T follicular helper cell (primary cell): ENCODE results near the gene CHTF8.

Experiments used
- DNase-seq: peaks from one replicate; pipeline ENCODE4 v3.0.0-alpha.2; 2020; ENCODE audit warnings: low read depth

The CHTF8 gene

GRCh38 chr16:69085032-69085695, 47.2 kb downstream of the CHTF8 start:
- no peak for DNase-seq

GRCh38 chr16:69084289-69084688, 48.1 kb downstream of the CHTF8 start:
- no peak for DNase-seq

GRCh38 chr16:69083306-69083941, 49.0 kb downstream of the CHTF8 start:
- no peak for DNase-seq

- DNase-seq: no peak
Measured at GRCh38 chr16:69079697-69080096, 52.7 kb downstream of the CHTF8 start.

GRCh38 chr16:69078073-69078472, 54.3 kb downstream of the CHTF8 start:
- DNase-seq: no peak

GRCh38 chr16:69077251-69077650, 55.1 kb downstream of the CHTF8 start:
- DNase-seq: no peak

GRCh38 chr16:69073181-69073702, 59.1 kb downstream of the CHTF8 start:
- DNase-seq: no peak

- DNase-seq: no peak
Measured at GRCh38 chr16:69072640-69072974, 59.8 kb downstream of the CHTF8 start.

GRCh38 chr16:69071036-69071435, 61.4 kb downstream of the CHTF8 start:
- no peak for DNase-seq

- no peak for DNase-seq
Measured at GRCh38 chr16:69069504-69069903, 62.9 kb downstream of the CHTF8 start.
